Measurements from ENCODE around the gene PITRM1. TPM values are rescaled to one million over a fixed set of nuclear protein-coding genes. Genes with fewer than 3 reads are reported as not detected.
A peak's percentile ranks its signal among the peaks of the same experiment; 100 is the strongest.

PITRM1 gene
- total and polyA plus RNA-seq, 11 donors, result 65.8 to 128 (median 91.8) TPM

- WGBS, 4 donors, result 15 to 24% (median 20%) methylated on average over 17 of the region's 17 CpGs
- Histone ChIP-seq H3K27me3 (no peaks in the 10 kb centered on the region), H3K36me3 (peaks cover 0 to 14% (median 3%) of the 10 kb centered on the region in 9 donors), H3K27ac (peak overlapping the region; percentile 6 to 83 (median 72)), H3K4me3 (peak overlapping the region in 5 of 12 donors; percentile 4 to 43 (median 19)), H3K9me3 (no peaks in the 10 kb centered on the region), H3K4me1 (peaks cover 0 to 57% (median 27%) of the 10 kb centered on the region in 12 donors)
- TF ChIP-seq CTCF (IDR thresholded peaks at IDR 0.05) (no peak), POLR2A (IDR thresholded peaks at IDR 0.05) (no peak)
- ATAC-seq, result peak; percentile 38 to 73 (median 68)
- peak in 1 of 5 donors; percentile 45 for DNase-seq
- intact Hi-C loops (cut with DNase I), result loop anchor here in 1 of 10 donors (1.0 kb wide), 1 partner anchor 28 kb away; the partner anchor contains the start of gene PFKP
Observed at GRCh38 chr10:3095373-3096139, 77.0 kb downstream of the PITRM1 start.

- H3K4me3 ChIP-seq, result peak overlapping the region in 1 of 12 donors; percentile 27
- peak overlapping the region in 11 of 12 donors; percentile 39 to 83 (median 74) for H3K27ac ChIP-seq
- no peak for DNase-seq
Observed at GRCh38 chr10:3094609-3095036, 78.0 kb downstream of the PITRM1 start.

GRCh38 chr10:3093996-3094395 is 78.6 kb downstream of the PITRM1 start:
- H3K36me3 ChIP-seq, result peaks cover 0 to under 1% (median 0%) of the 10 kb centered on the region in 9 donors
- H3K4me1 ChIP-seq, result peaks cover 0 to 63% (median 28%) of the 10 kb centered on the region in 12 donors
- WGBS, 4 donors, result 86 to 95% (median 91%) methylated on average over 5 of the region's 5 CpGs
- H3K27ac ChIP-seq, result peak overlapping the region in 2 of 12 donors; percentile 55 to 57
- no peaks in the 10 kb centered on the region for H3K9me3 ChIP-seq
- DNase-seq, result no peak
- TF ChIP-seq CTCF (IDR thresholded peaks at IDR 0.05) (no peak), POLR2A (IDR thresholded peaks at IDR 0.05) (no peak)
- no peak for ATAC-seq
- intact Hi-C loops (cut with DNase I), result no loop called here
- H3K4me3 ChIP-seq, result no peak overlapping the region
- no peaks in the 10 kb centered on the region for H3K27me3 ChIP-seq

More at GRCh38 chr10:3094609-3095036, 78.0 kb downstream of the PITRM1 start:
- Histone ChIP-seq H3K36me3 (peaks cover 0 to 6% (median 0%) of the 10 kb centered on the region in 9 donors), H3K27me3 (no peaks in the 10 kb centered on the region), H3K4me1 (peaks cover 0 to 63% (median 28%) of the 10 kb centered on the region in 12 donors), H3K9me3 (no peaks in the 10 kb centered on the region)
- 42 to 58% (median 55%) methylated on average over 5 of the region's 5 CpGs for WGBS, 4 donors
- TF ChIP-seq POLR2A (IDR thresholded peaks at IDR 0.05) (no peak), CTCF (IDR thresholded peaks at IDR 0.05) (no peak)
- intact Hi-C loops (cut with DNase I), result no loop called here
- no peak for ATAC-seq

- WGBS, 4 donors, result 53 to 74% (median 72%) methylated on average over 5 of the region's 5 CpGs
- ATAC-seq, result no peak
- H3K27me3 ChIP-seq, result no peaks in the 10 kb centered on the region
- peaks cover 0 to 71% (median 30%) of the 10 kb centered on the region in 12 donors for H3K4me1 ChIP-seq
- no peak for DNase-seq
- intact Hi-C loops (cut with DNase I), result no loop called here
- no peak overlapping the region for H3K4me3 ChIP-seq
- TF ChIP-seq POLR2A (IDR thresholded peaks at IDR 0.05) (no peak), CTCF (IDR thresholded peaks at IDR 0.05) (no peak)
- no peaks in the 10 kb centered on the region for H3K9me3 ChIP-seq
- H3K27ac ChIP-seq, result no peak overlapping the region
- H3K36me3 ChIP-seq, result no peaks in the 10 kb centered on the region
Observed at GRCh38 chr10:3091921-3092320, 80.7 kb downstream of the PITRM1 start.

Data from heart left ventricle (tissue), 16 donors.